WTC11 (cell line): ENCODE measurements around the gene ARHGAP22.

Experiments used
- ATF1 ChIP-seq: sonication (generic); formaldehyde crosslinking; IDR thresholded peaks from 2 replicates; pipeline ENCODE4 v1.8.1; 2023; ENCODE audit warnings: mild to moderate bottlenecking, moderate library complexity, missing genetic modification reagents
- ELF4 ChIP-seq: sonication (generic); formaldehyde crosslinking; IDR thresholded peaks from 2 replicates; pipeline ENCODE4 v1.8.1; 2022; ENCODE audit warnings: low read depth, mild to moderate bottlenecking, moderate library complexity, missing genetic modification reagents
- ESRRA ChIP-seq: sonication (generic); formaldehyde crosslinking; IDR thresholded peaks from 2 replicates; pipeline ENCODE4 v1.8.1; 2022; ENCODE audit warnings: mild to moderate bottlenecking, missing genetic modification reagents, borderline replicate concordance
- MXD4 ChIP-seq: fragments of 250-450 bp; sonication (Bioruptor Pico); IDR thresholded peaks from 2 replicates; pipeline ENCODE4 v1.8.0; 2021; ENCODE audit warnings: mild to moderate bottlenecking, moderate library complexity, borderline replicate concordance
- NFYB ChIP-seq: sonication (generic); formaldehyde crosslinking; conservative IDR thresholded peaks from 2 replicates; pipeline ENCODE4 v1.8.0; 2022; ENCODE audit warnings: low read depth, missing genetic modification reagents
- NR3C1 ChIP-seq: sonication (generic); formaldehyde crosslinking; conservative IDR thresholded peaks from 2 replicates; pipeline ENCODE4 v1.8.1; 2023; ENCODE audit warnings: low read depth, mild to moderate bottlenecking, missing genetic modification reagents
- PRRX2 ChIP-seq: fragments of 250-450 bp; sonication (Bioruptor Pico); IDR thresholded peaks from 2 replicates; pipeline ENCODE4 v1.8.0; 2021; ENCODE audit warnings: mild to moderate bottlenecking
- ZNF423 ChIP-seq: fragments of 250-450 bp; sonication (Bioruptor Pico); IDR thresholded peaks from 2 replicates; pipeline ENCODE4 v2.1.2; 2022; ENCODE audit warnings: mild to moderate bottlenecking, moderate library complexity
- TF ChIP-seq, protein P1 (sequence below): fragments of 200-600 bp; IDR thresholded peaks from 2 replicates; pipeline ENCODE4 v1.8.0; 2022; ENCODE audit warnings: antibody characterized with exemption
- TF ChIP-seq, protein P2 (sequence below): sonication (generic); formaldehyde crosslinking; IDR thresholded peaks from 2 replicates; pipeline ENCODE4 v1.8.0; 2022; ENCODE audit warnings: mild to moderate bottlenecking, missing genetic modification reagents

DNA sequence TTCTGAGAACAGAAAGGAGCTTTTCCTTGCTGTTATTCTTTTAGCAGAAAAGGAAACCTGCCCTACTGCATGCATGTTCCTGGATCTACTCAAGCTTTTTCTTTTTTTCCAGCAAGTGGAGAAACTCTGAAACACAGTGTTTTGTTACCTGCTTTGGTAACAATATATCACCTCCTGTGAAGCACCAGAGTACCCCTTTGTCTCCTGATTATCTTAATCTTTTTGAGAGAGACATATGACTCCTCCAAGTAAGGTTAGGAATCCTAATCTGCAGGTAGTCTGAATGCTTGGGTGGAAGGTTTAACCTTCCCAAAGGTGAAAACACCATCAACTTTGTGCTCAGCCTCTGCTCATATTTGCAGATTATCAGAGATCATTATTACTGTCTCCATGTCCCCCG, 205.3 kb downstream of the ARHGAP22 start:
- TF ChIP-seq ESRRA (CRISPR knock-in tag), result no peak
- TF ChIP-seq ELF4 (CRISPR knock-in tag), result no peak
- TF ChIP-seq, protein P1, sequence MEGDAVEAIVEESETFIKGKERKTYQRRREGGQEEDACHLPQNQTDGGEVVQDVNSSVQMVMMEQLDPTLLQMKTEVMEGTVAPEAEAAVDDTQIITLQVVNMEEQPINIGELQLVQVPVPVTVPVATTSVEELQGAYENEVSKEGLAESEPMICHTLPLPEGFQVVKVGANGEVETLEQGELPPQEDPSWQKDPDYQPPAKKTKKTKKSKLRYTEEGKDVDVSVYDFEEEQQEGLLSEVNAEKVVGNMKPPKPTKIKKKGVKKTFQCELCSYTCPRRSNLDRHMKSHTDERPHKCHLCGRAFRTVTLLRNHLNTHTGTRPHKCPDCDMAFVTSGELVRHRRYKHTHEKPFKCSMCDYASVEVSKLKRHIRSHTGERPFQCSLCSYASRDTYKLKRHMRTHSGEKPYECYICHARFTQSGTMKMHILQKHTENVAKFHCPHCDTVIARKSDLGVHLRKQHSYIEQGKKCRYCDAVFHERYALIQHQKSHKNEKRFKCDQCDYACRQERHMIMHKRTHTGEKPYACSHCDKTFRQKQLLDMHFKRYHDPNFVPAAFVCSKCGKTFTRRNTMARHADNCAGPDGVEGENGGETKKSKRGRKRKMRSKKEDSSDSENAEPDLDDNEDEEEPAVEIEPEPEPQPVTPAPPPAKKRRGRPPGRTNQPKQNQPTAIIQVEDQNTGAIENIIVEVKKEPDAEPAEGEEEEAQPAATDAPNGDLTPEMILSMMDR, result no peak
- no peak for TF ChIP-seq MXD4
- TF ChIP-seq, protein P2, sequence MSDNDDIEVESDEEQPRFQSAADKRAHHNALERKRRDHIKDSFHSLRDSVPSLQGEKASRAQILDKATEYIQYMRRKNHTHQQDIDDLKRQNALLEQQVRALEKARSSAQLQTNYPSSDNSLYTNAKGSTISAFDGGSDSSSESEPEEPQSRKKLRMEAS (CRISPR knock-in tag), result no peak
- no peak for TF ChIP-seq PRRX2 (CRISPR knock-in tag)
- no peak for TF ChIP-seq NR3C1 (CRISPR knock-in tag)
- no peak for TF ChIP-seq ZNF423
- TF ChIP-seq ATF1 (CRISPR knock-in tag), result no peak
- TF ChIP-seq NFYB (CRISPR knock-in tag), result no peak
